ENCODE data around the gene NDUFB4.
"Not testable (repeated sequence)": the region's sequence is repeated elsewhere in the genome, so short reads cannot be mapped to it uniquely, and the experiment has no call there.

The NDUFB4 gene

DNA sequence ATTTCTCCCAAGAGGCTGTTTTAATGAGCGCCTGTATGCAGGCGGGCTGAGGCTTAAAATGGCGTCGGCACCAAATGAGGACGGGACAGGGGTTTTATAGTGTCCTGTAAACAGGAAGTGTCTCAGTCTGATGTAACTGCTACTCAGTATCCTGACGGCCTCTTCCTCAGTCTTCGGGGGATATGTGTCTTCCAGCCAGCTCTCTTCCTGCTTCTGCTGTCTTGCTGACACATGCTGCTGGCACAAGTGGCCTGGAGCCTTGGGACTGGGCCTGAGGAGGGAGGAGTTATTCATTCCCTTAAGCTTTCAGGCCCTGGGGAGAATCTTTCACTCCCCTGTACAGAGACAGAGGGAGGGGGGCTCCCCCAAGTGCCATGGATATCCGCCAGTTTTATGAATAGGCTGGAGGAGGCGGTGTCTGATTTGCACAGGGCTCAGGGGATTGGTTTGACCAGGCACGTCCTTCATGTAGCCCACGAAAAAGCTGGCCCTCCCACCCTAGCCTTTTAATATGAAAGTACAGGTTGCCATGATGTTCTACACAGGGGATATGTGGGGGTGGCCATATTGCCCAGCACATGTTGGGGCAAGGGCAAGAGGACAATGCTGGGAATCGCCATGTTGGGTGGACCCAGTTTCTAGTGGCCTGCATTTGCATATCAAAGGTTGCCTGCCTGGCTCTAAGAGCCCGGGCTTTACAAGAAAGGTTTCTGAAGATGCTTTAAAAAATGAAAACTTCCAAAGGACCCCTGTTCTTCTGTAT lies 19.9 kb downstream of the NDUFB4 start:
- Histone ChIP-seq H3K27ac (ENCODE audit: low read length) (no peak overlapping the region), H3K9me3 (ENCODE audit: control insufficient read depth in 2 of 2, low read length in 2 of 2) (no peaks in the 10 kb centered on the region), H3K27me3 (ENCODE audit: control insufficient read depth in 1 of 2, insufficient read depth in 2 of 2, low read length in 2 of 2) (no peaks in the 10 kb centered on the region), H3K9ac (ENCODE audit: low read length in 2 of 2) (no peak overlapping the region), H3K4me3 (ENCODE audit: low read length in 2 of 2) (no peak overlapping the region), H3K4me1 (ENCODE audit: control insufficient read depth, insufficient read depth, low read length) (no peaks in the 10 kb centered on the region), H3K36me3 (ENCODE audit: control insufficient read depth in 2 of 2, insufficient read depth in 2 of 2, low read length in 2 of 2) (no peaks in the 10 kb centered on the region)

DNA sequence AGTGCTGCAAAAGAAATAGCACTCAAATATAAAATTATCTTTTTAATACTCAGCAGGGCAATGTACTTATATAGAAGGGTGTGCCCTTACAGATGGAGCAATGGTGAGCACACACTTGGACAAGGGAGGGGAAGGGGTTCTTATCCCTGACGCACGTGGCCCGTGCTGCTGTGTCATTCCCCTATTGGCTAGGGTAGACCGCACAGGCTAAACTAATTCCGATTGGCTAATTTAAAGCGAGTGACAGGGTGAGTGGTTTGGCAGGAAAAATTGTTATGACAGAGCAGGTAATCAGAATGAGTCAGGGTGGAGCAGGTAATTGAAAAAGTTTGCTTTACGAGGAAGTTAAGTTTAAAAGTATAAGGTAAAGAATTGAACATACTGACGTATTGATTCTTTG lies 20.6 kb downstream of the NDUFB4 start:
- not testable (repeated sequence) for H3K9me3 ChIP-seq (ENCODE audit: control insufficient read depth in 2 of 2, low read length in 2 of 2); H3K36me3 ChIP-seq (ENCODE audit: control insufficient read depth in 2 of 2, insufficient read depth in 2 of 2, low read length in 2 of 2); H3K9ac ChIP-seq (ENCODE audit: low read length in 2 of 2); H3K27ac ChIP-seq (ENCODE audit: low read length); H3K4me3 ChIP-seq (ENCODE audit: low read length in 2 of 2); H3K4me1 ChIP-seq (ENCODE audit: control insufficient read depth, insufficient read depth, low read length); H3K27me3 ChIP-seq (ENCODE audit: control insufficient read depth in 1 of 2, insufficient read depth in 2 of 2, low read length in 2 of 2)

DNA sequence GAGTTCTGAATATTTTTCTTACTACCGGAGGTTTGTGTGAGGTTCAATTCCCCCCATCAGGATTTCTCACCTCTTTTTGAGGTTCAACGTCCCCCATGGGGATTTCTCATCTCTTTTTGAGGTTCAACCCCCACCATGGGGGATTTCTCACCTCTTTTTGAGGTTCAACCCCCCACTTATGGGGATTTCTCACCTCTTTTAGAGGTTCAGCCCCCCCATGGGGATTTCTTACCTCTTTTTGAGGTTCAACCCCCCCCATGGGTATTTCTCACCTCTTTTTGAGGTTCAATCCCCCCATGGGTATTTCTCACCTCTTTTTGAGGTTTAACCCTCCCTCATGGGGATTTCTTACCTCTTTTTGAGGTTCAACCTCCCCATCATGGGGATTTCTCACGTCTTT lies 26.3 kb downstream of the NDUFB4 start:
- Histone ChIP-seq H3K27ac (ENCODE audit: low read length) (no peak overlapping the region), H3K4me1 (ENCODE audit: control insufficient read depth, insufficient read depth, low read length) (no peaks in the 10 kb centered on the region), H3K9ac (ENCODE audit: low read length in 2 of 2) (no peak overlapping the region), H3K36me3 (ENCODE audit: control insufficient read depth in 2 of 2, insufficient read depth in 2 of 2, low read length in 2 of 2) (no peaks in the 10 kb centered on the region), H3K4me3 (ENCODE audit: low read length in 2 of 2) (no peak overlapping the region), H3K27me3 (ENCODE audit: control insufficient read depth in 1 of 2, insufficient read depth in 2 of 2, low read length in 2 of 2) (no peaks in the 10 kb centered on the region), H3K9me3 (ENCODE audit: control insufficient read depth in 2 of 2, low read length in 2 of 2) (peaks cover 0 to 7% of the 10 kb centered on the region in 2 donors)

DNA sequence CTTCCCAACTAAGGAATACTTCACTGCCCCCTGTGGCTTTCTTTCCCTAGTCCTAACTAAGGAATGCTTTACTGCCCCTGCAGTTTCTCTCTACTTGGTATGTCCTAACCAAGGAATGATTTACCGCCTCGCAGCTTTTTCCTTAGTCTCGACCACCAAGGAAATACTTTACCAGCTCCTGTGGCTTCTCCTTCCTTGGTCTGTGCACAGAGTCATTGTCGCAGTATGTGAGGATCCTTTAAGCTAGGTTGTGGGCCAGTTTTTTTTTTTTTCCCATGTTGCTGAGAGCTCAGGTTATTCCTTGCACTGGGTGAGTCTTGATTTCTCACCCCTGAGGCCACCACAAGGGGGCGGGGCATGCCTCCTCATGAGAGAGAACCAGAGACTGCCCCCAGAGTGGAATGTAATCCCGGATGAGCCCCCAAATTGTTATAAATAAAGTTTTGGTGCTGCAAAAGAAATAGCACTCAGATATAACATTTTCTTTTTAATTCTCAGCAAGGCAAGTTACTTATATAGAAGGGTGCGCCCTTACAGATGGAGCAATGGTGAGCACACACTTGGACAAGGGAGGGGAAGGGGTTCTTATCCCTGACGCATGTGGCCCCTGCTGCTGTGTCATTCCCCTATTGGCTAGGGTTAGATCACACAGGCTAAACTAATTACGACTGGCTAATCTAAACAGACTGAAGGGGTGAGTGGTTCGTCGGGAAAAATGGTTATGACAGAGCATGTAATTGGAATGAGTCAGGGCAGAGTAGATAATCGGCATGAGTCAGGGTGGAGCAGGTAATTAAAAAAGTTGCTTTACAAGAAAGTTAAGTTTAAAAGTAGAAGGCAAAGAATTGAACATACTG lies 27.0 kb downstream of the NDUFB4 start:
- Histone ChIP-seq H3K27me3 (ENCODE audit: control insufficient read depth in 1 of 2, insufficient read depth in 2 of 2, low read length in 2 of 2) (no peaks in the 10 kb centered on the region), H3K9ac (ENCODE audit: low read length in 2 of 2) (no peak overlapping the region), H3K36me3 (ENCODE audit: control insufficient read depth in 2 of 2, insufficient read depth in 2 of 2, low read length in 2 of 2) (no peaks in the 10 kb centered on the region), H3K4me1 (ENCODE audit: control insufficient read depth, insufficient read depth, low read length) (no peaks in the 10 kb centered on the region), H3K4me3 (ENCODE audit: low read length in 2 of 2) (no peak overlapping the region), H3K27ac (ENCODE audit: low read length) (no peak overlapping the region), H3K9me3 (ENCODE audit: control insufficient read depth in 2 of 2, low read length in 2 of 2) (peaks cover 0 to 7% of the 10 kb centered on the region in 2 donors)

DNA sequence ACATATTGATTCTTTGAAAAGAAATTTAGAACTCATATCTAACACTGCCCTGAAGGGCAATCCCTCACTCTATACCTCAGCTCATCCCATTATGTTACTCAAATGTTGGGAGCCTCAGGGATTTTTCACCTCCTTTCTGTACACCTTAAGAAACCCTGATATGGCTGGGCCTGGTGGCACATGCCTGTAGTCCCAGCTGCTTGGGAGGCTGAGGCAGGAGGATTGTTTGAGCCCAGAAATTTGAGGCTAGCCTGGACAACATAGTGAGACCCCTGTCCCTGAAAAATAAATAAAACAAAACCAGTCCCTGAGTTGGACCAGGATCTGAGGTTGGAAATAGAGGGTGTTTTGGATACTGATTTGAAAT lies 27.6 kb downstream of the NDUFB4 start:
- Histone ChIP-seq H3K9me3 (ENCODE audit: control insufficient read depth in 2 of 2, low read length in 2 of 2) (peaks cover 0 to 7% of the 10 kb centered on the region in 2 donors), H3K27ac (ENCODE audit: low read length) (no peak overlapping the region)

DNA sequence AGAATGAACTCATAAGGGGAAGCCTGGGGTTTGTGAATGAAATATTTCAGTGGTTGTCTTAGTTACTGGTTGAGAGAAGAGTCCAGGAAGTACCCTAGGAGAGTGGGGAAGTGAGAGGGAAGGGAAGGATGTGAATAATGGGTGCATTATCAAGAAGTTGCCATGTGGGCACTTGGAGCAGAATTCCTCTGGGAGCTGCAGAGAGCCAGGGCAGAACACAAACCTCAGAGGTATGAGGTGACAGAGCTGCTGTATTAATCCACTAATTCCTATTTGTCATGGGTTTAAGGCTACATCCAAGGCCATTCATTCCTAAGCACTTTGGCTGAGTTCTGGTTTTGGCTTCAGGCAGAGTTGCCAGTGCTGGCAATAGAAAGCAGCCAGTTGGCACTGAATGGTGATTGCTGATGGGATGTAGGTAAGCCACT lies 29.0 kb downstream of the NDUFB4 start:
- Histone ChIP-seq H3K27ac (ENCODE audit: low read length) (no peak overlapping the region), H3K4me1 (ENCODE audit: control insufficient read depth, insufficient read depth, low read length) (no peaks in the 10 kb centered on the region), H3K9ac (ENCODE audit: low read length in 2 of 2) (no peak overlapping the region), H3K27me3 (ENCODE audit: control insufficient read depth in 1 of 2, insufficient read depth in 2 of 2, low read length in 2 of 2) (no peaks in the 10 kb centered on the region), H3K36me3 (ENCODE audit: control insufficient read depth in 2 of 2, insufficient read depth in 2 of 2, low read length in 2 of 2) (no peaks in the 10 kb centered on the region), H3K9me3 (ENCODE audit: control insufficient read depth in 2 of 2, low read length in 2 of 2) (peaks cover 0 to 7% of the 10 kb centered on the region in 2 donors), H3K4me3 (ENCODE audit: low read length in 2 of 2) (no peak overlapping the region)

More for the DNA sequence above, 27.6 kb downstream of the NDUFB4 start:
- no peaks in the 10 kb centered on the region for H3K4me1 ChIP-seq (ENCODE audit: control insufficient read depth, insufficient read depth, low read length)
- H3K36me3 ChIP-seq (ENCODE audit: control insufficient read depth in 2 of 2, insufficient read depth in 2 of 2, low read length in 2 of 2): no peaks in the 10 kb centered on the region
- no peaks in the 10 kb centered on the region for H3K27me3 ChIP-seq (ENCODE audit: control insufficient read depth in 1 of 2, insufficient read depth in 2 of 2, low read length in 2 of 2)
- H3K4me3 ChIP-seq (ENCODE audit: low read length in 2 of 2): no peak overlapping the region
- no peak overlapping the region for H3K9ac ChIP-seq (ENCODE audit: low read length in 2 of 2)

DNA sequence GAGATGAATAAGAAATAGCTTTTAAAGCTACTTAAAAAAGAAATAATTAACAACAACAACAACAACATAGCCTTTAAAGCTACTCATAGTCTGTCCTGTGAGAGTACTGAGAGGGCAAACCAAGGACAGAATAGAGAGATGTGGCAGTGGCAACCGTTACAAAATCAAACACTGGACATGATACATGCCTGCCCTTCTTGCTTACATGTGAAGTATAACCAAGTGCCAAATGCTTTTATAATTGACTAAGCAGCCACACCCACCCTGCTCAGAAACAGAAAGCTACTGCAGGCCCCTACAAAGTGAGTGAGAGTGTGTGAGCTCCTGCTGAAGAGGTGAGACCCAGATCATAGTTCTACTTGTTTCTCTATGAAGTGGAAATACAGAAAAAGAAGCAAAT lies 38.4 kb downstream of the NDUFB4 start:
- Histone ChIP-seq H3K9me3 (ENCODE audit: control insufficient read depth in 2 of 2, low read length in 2 of 2) (no peaks in the 10 kb centered on the region), H3K4me1 (ENCODE audit: control insufficient read depth, insufficient read depth, low read length) (peaks cover 5% of the 10 kb centered on the region), H3K27ac (ENCODE audit: low read length) (no peak overlapping the region)

DNA sequence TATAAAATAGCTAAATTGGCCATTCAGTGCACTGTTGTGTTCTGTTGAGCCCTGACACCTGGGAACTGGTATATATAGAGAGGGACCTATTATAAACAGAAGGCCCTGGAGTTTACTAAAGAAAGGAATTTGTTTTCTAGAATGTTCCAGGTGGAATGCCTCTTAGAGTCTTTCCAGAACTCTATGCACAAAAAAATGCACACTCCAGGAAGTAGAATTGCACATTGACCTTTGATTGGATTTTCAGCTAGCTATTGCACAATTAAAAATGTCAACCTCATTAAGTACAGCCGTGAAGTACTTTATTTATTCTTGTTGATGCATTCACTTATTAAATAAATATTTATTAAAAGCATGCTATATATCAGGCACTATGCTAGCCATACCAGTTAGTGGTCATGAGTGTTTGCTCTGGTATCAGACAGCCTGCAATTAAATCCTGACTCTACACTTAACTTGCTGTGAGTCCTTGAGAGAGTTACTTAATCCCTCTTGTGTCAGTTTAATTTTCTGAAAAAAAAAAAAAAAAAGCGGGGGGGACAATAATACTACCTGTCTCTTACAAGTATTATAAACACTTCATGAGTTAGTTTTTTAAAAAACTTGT lies 40.8 kb downstream of the NDUFB4 start:
- H3K36me3 ChIP-seq (ENCODE audit: control insufficient read depth in 2 of 2, insufficient read depth in 2 of 2, low read length in 2 of 2): no peaks in the 10 kb centered on the region
- peaks cover 5% of the 10 kb centered on the region for H3K4me1 ChIP-seq (ENCODE audit: control insufficient read depth, insufficient read depth, low read length)
- no peak overlapping the region for H3K27ac ChIP-seq (ENCODE audit: low read length)
- H3K4me3 ChIP-seq (ENCODE audit: low read length in 2 of 2): no peak overlapping the region
- H3K9ac ChIP-seq (ENCODE audit: low read length in 2 of 2): no peak overlapping the region
- no peaks in the 10 kb centered on the region for H3K9me3 ChIP-seq (ENCODE audit: control insufficient read depth in 2 of 2, low read length in 2 of 2)
- H3K27me3 ChIP-seq (ENCODE audit: control insufficient read depth in 1 of 2, insufficient read depth in 2 of 2, low read length in 2 of 2): peaks cover 0 to 2% of the 10 kb centered on the region in 2 donors

More for the DNA sequence above, 38.4 kb downstream of the NDUFB4 start:
- Histone ChIP-seq H3K36me3 (ENCODE audit: control insufficient read depth in 2 of 2, insufficient read depth in 2 of 2, low read length in 2 of 2) (no peaks in the 10 kb centered on the region), H3K9ac (ENCODE audit: low read length in 2 of 2) (no peak overlapping the region), H3K27me3 (ENCODE audit: control insufficient read depth in 1 of 2, insufficient read depth in 2 of 2, low read length in 2 of 2) (peaks cover 0 to 2% of the 10 kb centered on the region in 2 donors), H3K4me3 (ENCODE audit: low read length in 2 of 2) (no peak overlapping the region)

DNA sequence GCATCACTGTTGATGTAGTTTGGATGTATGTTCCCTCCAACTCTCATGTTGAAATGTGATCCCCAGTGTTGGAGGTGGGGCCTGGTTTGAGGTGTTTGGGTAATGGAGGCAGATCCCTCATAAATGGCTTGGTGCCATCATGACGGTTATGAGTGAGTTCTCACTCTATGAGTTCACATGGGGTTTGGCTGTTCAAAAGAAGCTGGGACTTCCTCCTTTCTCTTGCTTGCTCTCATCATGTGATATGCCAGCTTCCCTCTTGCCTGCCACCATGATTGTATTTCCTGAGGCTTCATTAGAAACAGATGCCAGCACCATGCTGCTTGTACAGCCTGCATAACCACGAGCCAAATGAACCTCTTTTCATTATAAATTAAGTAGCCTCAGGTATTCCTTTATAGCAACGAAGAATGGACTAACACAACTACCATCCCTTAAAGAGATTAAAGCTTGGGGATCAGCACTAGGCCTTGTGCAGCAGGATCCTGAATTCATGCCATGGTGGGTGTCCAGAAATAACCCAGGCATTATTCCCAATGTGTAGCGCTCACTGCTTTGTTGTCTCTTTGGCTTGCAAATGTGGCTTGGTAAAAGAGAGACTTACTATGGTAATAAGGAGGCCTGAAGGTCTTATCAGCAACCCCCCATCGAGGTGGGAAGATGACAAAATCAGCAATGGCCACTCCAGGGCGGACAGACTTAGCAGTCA lies 41.9 kb downstream of the NDUFB4 start:
- H3K27me3 ChIP-seq (ENCODE audit: control insufficient read depth in 1 of 2, insufficient read depth in 2 of 2, low read length in 2 of 2): peaks cover 0 to 2% of the 10 kb centered on the region in 2 donors
- no peaks in the 10 kb centered on the region for H3K36me3 ChIP-seq (ENCODE audit: control insufficient read depth in 2 of 2, insufficient read depth in 2 of 2, low read length in 2 of 2)
- H3K4me3 ChIP-seq (ENCODE audit: low read length in 2 of 2): no peak overlapping the region

DNA sequence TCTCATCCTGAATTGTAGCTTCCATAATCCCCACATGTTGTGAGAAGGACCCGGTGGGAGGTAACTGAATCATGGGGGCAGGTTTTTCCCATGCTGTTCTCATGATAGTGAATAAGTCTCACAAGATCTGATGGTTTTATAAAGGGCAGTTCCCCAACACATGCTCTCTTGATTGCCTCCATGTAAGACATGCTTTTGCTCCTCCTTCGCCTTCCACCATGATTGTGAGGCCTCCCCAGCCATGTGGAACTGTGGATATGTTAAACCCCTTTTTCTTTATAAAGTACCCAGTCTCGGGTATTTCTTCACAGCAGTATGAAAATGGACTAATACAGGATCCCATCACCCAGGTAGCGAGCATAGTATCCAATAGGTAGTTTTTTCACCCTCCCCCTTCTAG lies 42.7 kb downstream of the NDUFB4 start:
- H3K9me3 ChIP-seq (ENCODE audit: control insufficient read depth in 2 of 2, low read length in 2 of 2); H3K27me3 ChIP-seq (ENCODE audit: control insufficient read depth in 1 of 2, insufficient read depth in 2 of 2, low read length in 2 of 2); H3K4me1 ChIP-seq (ENCODE audit: control insufficient read depth, insufficient read depth, low read length); H3K36me3 ChIP-seq (ENCODE audit: control insufficient read depth in 2 of 2, insufficient read depth in 2 of 2, low read length in 2 of 2); H3K4me3 ChIP-seq (ENCODE audit: low read length in 2 of 2); H3K9ac ChIP-seq (ENCODE audit: low read length in 2 of 2); H3K27ac ChIP-seq (ENCODE audit: low read length): not testable (repeated sequence)

More for the DNA sequence above, 41.9 kb downstream of the NDUFB4 start:
- H3K9me3 ChIP-seq (ENCODE audit: control insufficient read depth in 2 of 2, low read length in 2 of 2): no peaks in the 10 kb centered on the region
- H3K4me1 ChIP-seq (ENCODE audit: control insufficient read depth, insufficient read depth, low read length): peaks cover 5% of the 10 kb centered on the region
- H3K9ac ChIP-seq (ENCODE audit: low read length in 2 of 2): no peak overlapping the region
- no peak overlapping the region for H3K27ac ChIP-seq (ENCODE audit: low read length)
